GM13977 (cell line): ENCODE measurements around the gene OXT.
"Not testable (repeated sequence)": the region's sequence is repeated elsewhere in the genome, so short reads cannot be mapped to it uniquely, and the experiment has no call there.

Experiments used
- DNase-seq: peaks from one replicate; pipeline ENCODE4 v3.0.0; 2012; ENCODE audit warnings: low spot score
- in situ Hi-C: fragments of 300-500 bp; cut with MboI; formaldehyde crosslinking; loops from one replicate; pipeline ENCODE4 v1.12.0; 2022; ENCODE audit warnings: low sequenced_read_pairs, low pct_unique_long_range_greater_than_20kb, mixed read lengths, inconsistent platforms; ENCODE audit not compliant: unreplicated experiment
- TF ChIP-seq, protein P1 (sequence below): IDR thresholded peaks from 2 replicates; pipeline ENCODE4 v1.5.1; 2012; ENCODE audit warnings: mild to moderate bottlenecking, control low read depth; ENCODE audit not compliant: insufficient read depth; ENCODE audit errors: extremely low read depth, missing control alignments

The OXT gene

DNA sequence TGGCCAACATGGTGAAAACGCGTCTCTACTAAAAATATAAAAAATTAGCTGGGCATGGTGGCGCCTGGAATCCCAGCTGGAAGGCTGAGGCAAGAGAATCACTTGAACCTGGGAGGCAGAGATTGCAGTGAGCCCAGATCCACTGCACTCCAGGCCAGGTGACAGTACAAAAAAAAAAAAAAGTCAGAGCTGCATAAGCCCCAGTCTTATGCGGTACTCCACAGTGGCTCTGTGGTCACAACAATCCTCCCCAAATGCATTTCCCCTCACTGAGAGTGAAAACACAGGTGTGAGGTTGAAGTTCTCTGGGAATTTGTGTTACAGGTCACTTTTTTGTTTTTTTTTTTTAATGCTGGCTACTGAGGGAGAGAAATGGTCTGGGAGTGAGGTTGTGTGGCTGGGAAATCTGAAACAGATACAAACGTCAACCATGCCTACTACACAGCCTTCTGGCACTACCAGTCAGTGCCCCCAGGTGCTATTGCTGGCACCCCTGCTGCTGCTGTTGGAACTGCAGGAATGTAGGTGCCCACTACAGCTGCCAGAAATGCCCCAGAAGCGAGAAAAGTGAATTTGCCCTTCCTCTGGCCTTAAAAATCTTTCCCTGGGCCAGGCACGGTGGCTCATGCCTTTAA, 19.9 kb upstream of the OXT start:
- in situ Hi-C loops = no loop called here
- TF ChIP-seq, protein P1, sequence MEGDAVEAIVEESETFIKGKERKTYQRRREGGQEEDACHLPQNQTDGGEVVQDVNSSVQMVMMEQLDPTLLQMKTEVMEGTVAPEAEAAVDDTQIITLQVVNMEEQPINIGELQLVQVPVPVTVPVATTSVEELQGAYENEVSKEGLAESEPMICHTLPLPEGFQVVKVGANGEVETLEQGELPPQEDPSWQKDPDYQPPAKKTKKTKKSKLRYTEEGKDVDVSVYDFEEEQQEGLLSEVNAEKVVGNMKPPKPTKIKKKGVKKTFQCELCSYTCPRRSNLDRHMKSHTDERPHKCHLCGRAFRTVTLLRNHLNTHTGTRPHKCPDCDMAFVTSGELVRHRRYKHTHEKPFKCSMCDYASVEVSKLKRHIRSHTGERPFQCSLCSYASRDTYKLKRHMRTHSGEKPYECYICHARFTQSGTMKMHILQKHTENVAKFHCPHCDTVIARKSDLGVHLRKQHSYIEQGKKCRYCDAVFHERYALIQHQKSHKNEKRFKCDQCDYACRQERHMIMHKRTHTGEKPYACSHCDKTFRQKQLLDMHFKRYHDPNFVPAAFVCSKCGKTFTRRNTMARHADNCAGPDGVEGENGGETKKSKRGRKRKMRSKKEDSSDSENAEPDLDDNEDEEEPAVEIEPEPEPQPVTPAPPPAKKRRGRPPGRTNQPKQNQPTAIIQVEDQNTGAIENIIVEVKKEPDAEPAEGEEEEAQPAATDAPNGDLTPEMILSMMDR = no peak

DNA sequence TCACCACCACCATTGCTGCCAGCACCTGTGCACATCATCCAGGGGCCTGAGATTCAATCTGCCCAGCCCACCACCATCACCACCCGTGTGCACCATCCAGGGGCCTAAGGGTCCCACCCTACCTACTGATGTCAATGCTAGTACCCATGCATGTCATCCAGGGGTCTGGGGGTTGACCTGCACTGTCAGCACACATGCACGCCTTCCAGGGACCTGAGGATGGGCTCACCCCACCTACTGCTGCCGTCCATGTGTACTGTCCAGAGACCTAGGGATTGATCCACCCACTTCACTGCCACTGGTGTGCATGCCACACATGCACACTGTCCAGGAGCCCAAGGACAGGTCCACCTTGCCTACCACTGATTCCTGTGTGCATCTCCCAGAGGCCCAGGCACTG, 11.9 kb upstream of the OXT start:
- in situ Hi-C loops = no loop called here
- no peak for DNase-seq
- TF ChIP-seq, protein P1 = no peak

More for the DNA sequence above, 19.9 kb upstream of the OXT start:
- DNase-seq = no peak

DNA sequence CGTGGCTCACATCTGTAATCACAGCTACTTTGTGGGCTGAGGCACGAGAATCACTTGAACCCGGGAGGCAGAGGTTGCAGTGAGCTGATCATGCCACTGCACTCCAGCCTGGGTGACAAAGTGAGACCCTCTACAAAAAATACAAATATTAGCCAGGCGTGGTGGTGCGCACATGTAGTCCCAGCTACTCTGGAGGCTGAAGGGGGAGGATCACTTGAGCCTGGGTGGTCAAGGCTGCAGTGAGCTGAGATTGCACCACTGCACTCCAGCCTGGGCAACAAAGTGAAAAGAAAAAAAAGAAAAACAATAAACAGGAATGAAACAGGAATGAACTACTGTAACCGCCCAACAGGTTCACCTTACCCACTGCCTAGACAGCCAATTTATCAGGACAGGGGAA, 7.3 kb upstream of the OXT start:
- DNase-seq, in situ Hi-C loops: not testable (repeated sequence)

DNA sequence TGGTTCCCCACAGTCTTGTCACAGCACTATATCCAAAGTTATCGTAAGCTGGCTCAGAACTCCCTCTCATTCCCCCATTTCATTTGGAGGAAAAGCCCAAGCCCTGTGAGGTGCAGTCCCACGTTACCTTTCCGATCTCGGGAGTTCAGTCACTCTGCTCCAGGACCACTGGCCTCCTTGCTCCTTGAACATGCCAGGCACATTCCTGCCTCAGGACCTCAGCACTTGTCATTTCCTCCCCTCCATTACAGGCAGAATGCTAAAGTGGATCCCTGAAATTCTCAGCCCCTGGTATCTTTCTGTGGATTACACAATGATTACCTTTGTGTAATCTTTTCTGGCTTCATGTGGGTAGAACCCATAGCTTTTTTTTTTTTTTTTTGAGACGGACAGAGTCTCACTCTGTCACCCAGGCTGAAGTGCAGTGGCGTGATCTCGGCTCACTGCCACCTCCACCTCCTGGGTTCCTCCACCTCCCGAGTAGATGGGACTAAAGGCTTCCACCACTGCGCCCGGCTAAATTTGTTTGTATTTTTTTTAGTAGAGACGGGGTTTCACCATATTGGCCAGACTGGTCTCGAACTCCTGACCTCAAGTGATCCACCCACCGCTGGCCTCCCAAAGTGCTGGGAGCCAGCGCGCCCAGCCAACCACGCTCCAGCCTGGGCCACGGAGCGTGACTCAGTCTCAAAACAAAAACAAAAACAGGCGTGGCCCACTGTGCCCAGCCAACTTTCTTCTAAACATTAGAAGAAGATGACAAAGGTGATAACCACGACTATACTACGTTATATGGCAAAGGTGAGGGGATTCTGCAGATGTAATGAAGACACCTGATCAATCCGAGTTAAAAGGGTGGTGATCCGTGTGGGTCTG, 4.0 kb upstream of the OXT start:
- no peak for DNase-seq
- TF ChIP-seq, protein P1 = no peak
- in situ Hi-C loops = no loop called here

DNA sequence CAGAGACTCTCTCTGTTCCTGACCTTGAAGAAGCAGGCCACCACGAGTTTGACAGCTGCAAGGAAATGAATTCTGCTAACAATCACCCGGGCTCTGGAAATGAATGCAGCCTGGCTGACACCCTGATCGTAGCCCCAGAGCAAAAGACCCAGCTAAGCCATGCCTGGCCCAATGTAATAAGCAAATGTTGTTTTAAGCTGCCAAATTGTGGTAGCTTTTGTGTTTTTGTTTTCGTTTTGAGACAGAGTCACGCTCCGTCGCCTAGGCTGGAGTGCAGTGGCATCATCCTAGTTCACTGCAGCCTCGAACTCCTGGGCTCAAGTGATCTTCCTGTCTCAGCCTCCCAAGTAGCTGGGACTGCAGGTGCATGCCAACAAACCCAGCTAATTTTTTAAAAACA, 3.3 kb upstream of the OXT start:
- peak; percentile 14 for DNase-seq
- in situ Hi-C loops = no loop called here
- TF ChIP-seq, protein P1 = no peak

DNA sequence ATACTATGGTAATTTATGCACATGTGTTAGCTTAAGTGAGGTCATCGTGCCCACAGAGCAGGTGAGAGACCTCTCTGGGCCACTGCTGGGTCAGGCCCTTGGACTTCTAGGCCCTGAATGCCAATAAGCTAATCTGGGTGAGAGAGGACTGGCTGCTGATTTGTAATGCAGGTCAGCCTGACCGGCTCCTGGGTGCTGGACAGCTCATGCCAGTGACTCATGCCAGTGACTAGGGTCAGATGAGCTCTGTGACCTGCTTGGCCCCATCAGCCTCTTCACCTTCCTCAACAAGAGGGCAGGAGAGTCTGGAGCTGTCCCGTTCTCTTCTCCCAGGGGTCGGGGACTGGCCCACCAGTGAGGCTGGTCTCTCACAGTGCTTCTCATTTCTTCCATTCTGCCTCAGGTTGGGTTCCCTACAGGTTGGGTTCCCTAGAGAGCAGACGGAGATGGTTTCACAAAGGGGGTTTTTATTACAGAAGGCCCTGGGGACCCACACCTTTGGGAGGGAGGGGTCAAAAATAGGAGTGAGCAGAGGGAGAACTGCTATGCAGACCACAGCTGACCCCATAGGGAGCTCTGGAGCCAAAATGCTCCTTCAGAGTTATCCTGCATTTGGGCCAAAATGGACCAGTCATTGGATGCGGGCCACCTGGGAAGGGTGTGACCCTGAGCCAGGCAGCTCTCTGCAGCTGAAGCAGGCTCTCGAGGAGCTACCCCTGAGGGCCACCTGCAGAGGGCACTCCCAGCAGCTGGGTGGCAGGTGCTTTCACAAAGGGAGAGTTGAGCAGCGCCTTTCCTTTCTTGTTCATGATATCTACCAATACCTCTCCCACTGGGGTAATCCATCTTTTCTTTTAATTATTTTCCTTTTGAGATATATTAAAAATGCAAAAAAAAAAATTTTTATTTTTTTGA, 2.2 kb upstream of the OXT start:
- in situ Hi-C loops = no loop called here
- TF ChIP-seq, protein P1 = peak; percentile 40
- peak; percentile 6 for DNase-seq

DNA sequence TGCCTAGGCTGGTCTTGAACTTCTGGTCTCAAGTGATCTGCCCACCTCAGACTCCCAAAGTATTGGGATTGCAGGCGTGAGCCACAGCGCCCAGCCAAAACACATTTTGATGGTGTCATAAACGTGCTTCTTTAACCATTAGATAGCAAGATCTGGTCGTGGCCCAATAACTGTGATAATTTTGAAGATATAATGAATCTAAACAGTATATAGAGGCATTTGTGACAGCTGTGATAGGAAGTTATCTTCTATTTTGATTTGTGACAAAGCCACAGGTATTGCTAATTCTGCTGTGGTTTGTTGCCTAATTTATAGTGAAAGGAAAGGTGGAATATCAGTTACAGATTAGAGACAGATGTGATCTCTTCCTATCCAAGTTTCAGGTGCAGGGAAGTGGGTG, 695 bp upstream of the OXT start:
- in situ Hi-C loops = no loop called here
- TF ChIP-seq, protein P1 = no peak
- no peak for DNase-seq
